HepG2 (cell line): ENCODE results near the gene TMEM184B. TPM values are rescaled to one million over a fixed set of nuclear protein-coding genes. Genes with fewer than 3 reads are reported as not detected.
A peak's percentile ranks its signal among the peaks of the same experiment; 100 is the strongest.

Source experiments
- GABPB1 ChIP-seq: IDR thresholded peaks from 2 replicates; pipeline ENCODE4 v1.6.1; 2016; ENCODE audit warnings: mild to moderate bottlenecking, missing genetic modification reagents, moderate library complexity, missing compliant biosample characterization
- GMEB1 ChIP-seq: sonication (generic); formaldehyde crosslinking; IDR thresholded peaks from 2 replicates; pipeline ENCODE4 v1.5.1; 2020; ENCODE audit warnings: missing genetic modification reagents, mild to moderate bottlenecking, borderline replicate concordance
- JUNB ChIP-seq: sonication (generic); formaldehyde crosslinking; IDR thresholded peaks from 2 replicates; pipeline ENCODE4 v1.8.0; 2022; ENCODE audit warnings: missing genetic modification reagents, mild to moderate bottlenecking, borderline replicate concordance
- LRRFIP1 ChIP-seq: sonication (generic); formaldehyde crosslinking; conservative IDR thresholded peaks from 2 replicates; pipeline ENCODE4 v1.4.0; 2020; ENCODE audit warnings: missing genetic modification reagents
- MAX ChIP-seq: IDR thresholded peaks from 2 replicates; pipeline ENCODE4 v1.6.1; 2012; ENCODE audit warnings: inconsistent platforms
- NFYC ChIP-seq: IDR thresholded peaks from 2 replicates; pipeline ENCODE4 v1.6.1; 2016; ENCODE audit warnings: missing genetic modification reagents, missing compliant biosample characterization
- SMARCC2 ChIP-seq: fragments of 450-650 bp; IDR thresholded peaks from 2 replicates; pipeline ENCODE4 v1.6.1; 2017; ENCODE audit warnings: antibody characterized with exemption, mild to moderate bottlenecking
- XRCC5 ChIP-seq: fragments of 200-400 bp; formaldehyde crosslinking; optimal IDR thresholded peaks from 2 replicates; pipeline ENCODE3; 2017; ENCODE audit warnings: mild to moderate bottlenecking, low read length
- YY1 ChIP-seq: IDR thresholded peaks from 2 replicates; pipeline ENCODE4 v1.6.1; 2011; ENCODE audit warnings: low read length, low read depth, moderate library complexity, mild to moderate bottlenecking; ENCODE audit not compliant: insufficient read depth, insufficient replicate concordance
- ZBTB2 ChIP-seq: sonication (generic); formaldehyde crosslinking; IDR thresholded peaks from 2 replicates; pipeline ENCODE4 v1.8.0; 2022; ENCODE audit warnings: low read depth, missing genetic modification reagents
- ZNF124 ChIP-seq: sonication (generic); formaldehyde crosslinking; IDR thresholded peaks from 2 replicates; pipeline ENCODE4 v1.4.0; 2020; ENCODE audit warnings: missing genetic modification reagents
- ZNF18 ChIP-seq: sonication (generic); formaldehyde crosslinking; IDR thresholded peaks from 2 replicates; pipeline ENCODE4 v1.8.0; 2022; ENCODE audit warnings: mild to moderate bottlenecking, missing genetic modification reagents; ENCODE audit not compliant: insufficient replicate concordance
- ZNF235 ChIP-seq: sonication (generic); formaldehyde crosslinking; IDR thresholded peaks from 2 replicates; pipeline ENCODE4 v1.8.1; 2023; ENCODE audit warnings: mild to moderate bottlenecking, missing genetic modification reagents, borderline replicate concordance
- ZNF292 ChIP-seq: sonication (generic); formaldehyde crosslinking; IDR thresholded peaks from 2 replicates; pipeline ENCODE4 v1.8.1; 2022; ENCODE audit warnings: mild to moderate bottlenecking, low read depth, missing genetic modification reagents, borderline replicate concordance
- ZNF574 ChIP-seq: sonication (generic); formaldehyde crosslinking; IDR thresholded peaks from 2 replicates; pipeline ENCODE4 v1.4.0; 2020; ENCODE audit warnings: missing genetic modification reagents
- ZNF670 ChIP-seq: sonication (generic); formaldehyde crosslinking; IDR thresholded peaks from 2 replicates; pipeline ENCODE4 v1.8.0; 2022; ENCODE audit warnings: mild to moderate bottlenecking, missing genetic modification reagents, borderline replicate concordance
- polyA plus RNA-seq, 8 experiments: library from polyadenylated mRNA; depleted of rRNA in 3 of 8; stranded (reverse) in 7 of 8; unstranded in 1 of 8; fragments of >200 nt; fragmentation: Illumina TruSeq in 4 of 8; extraction: Trizol in 4 of 8; gene quantifications; 2 replicates each; pipeline versions ENCODE4 v1.2.1 to v1.2.3, GENCODE V29; 2011 to 2016; ENCODE audit warnings: low read depth in 4 of 8, missing spikeins in 1 of 8, mixed read lengths in 1 of 8; ENCODE audit not compliant: insufficient read depth in 1 of 8
- total RNA-seq, 5 experiments: library from RNA; depleted of rRNA; stranded (reverse); fragments of >200 nt; fragmentation: Illumina TruSeq; extraction: Trizol; gene quantifications; 2 replicates each; pipeline ENCODE4 v1.2.3, GENCODE V29; 2016; ENCODE audit warnings: low read depth in 1 of 5

The TMEM184B gene
- total and polyA plus RNA-seq, 2 of the 13 experiments (the other 11 are each of a cell fraction or from before 2014, with no cell fraction given), result 15.9 to 16.0 TPM

GRCh38 chr22:38180841-38181452 is 91.9 kb downstream of the TMEM184B start (continued):
- TF ChIP-seq NFYC (CRISPR knock-in tag) (no peak), ZBTB2 (CRISPR knock-in tag) (peak; percentile 60; the same call in 1 of the 2 replicates), ZNF235 (peak; percentile 40; the same call in 1 of the 2 replicates), MAX (peak; percentile 43; the same call in 1 of the 2 replicates), XRCC5 (no peak), ZNF292 (CRISPR knock-in tag) (no peak), GABPB1 (CRISPR knock-in tag) (no peak), ZNF18 (CRISPR knock-in tag) (no peak), ZNF574 (CRISPR knock-in tag) (no peak), ZNF124 (CRISPR knock-in tag) (0 out of 2 replicates have a peak, but pooled peaks have one; percentile 30), LRRFIP1 (CRISPR knock-in tag) (no peak), YY1 (no peak), ZNF670 (CRISPR knock-in tag) (no peak), SMARCC2 (no peak), GMEB1 (CRISPR knock-in tag) (no peak), JUNB (0 out of 2 replicates have a peak, but pooled peaks have one; percentile 37)
